22Rv1 (cell line): ENCODE results near the gene PTF1A.

Experiments
- ZFX ChIP-seq: fragments of 450-650 bp; IDR thresholded peaks from 2 replicates; pipeline ENCODE4 v1.6.1; 2017; ENCODE audit warnings: antibody characterized with exemption, borderline replicate concordance
- TF ChIP-seq, protein P1 (sequence below): fragments of 450-650 bp; IDR thresholded peaks from 2 replicates; pipeline ENCODE4 v1.5.1; 2017; ENCODE audit warnings: mild to moderate bottlenecking

DNA sequence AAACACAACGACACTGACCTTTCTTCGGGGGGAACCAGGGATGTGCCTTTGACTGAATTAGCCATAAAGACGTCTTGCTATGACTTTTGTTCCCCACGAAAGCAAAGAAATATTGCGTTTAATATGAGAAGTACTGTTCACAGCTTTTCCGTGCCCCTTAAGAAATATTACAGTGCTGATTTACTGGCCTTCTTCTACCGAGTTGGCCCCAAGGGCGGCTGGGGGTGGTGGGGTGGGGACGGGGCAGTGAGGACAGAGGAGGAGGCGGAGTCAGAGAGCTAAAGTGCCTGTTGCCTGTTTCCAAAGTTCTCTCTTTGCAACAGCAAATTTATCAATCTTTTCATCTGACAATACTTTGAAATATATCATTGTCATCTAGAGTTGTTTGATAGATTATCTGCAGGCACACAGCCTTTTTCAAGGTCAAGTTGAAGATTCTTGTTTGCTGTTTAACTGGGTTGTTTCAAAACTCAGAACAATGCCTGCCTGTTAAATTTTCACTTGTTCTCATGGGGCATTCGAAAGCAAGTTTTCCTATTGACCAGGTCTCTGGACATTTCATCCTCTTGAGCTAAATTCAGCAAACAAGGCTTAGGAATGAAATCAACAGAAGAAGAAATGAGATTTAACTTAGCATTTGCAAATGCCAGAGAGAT lies 9.0 kb downstream of the PTF1A start:
- TF ChIP-seq, protein P1, sequence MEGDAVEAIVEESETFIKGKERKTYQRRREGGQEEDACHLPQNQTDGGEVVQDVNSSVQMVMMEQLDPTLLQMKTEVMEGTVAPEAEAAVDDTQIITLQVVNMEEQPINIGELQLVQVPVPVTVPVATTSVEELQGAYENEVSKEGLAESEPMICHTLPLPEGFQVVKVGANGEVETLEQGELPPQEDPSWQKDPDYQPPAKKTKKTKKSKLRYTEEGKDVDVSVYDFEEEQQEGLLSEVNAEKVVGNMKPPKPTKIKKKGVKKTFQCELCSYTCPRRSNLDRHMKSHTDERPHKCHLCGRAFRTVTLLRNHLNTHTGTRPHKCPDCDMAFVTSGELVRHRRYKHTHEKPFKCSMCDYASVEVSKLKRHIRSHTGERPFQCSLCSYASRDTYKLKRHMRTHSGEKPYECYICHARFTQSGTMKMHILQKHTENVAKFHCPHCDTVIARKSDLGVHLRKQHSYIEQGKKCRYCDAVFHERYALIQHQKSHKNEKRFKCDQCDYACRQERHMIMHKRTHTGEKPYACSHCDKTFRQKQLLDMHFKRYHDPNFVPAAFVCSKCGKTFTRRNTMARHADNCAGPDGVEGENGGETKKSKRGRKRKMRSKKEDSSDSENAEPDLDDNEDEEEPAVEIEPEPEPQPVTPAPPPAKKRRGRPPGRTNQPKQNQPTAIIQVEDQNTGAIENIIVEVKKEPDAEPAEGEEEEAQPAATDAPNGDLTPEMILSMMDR = no peak
- TF ChIP-seq ZFX = no peak
